NOMO-1 treated with dmso at 0.1 percent for 144 hours (cell line): Measurements from ENCODE around the gene AGPAT4.
"Not testable (repeated sequence)": the region's sequence is repeated elsewhere in the genome, so short reads cannot be mapped to it uniquely, and the experiment has no call there.

Experiments used
- DNase-seq: peaks from one replicate; lab custom pipeline; 2025; ENCODE audit not compliant: unreplicated experiment; lab: John Stamatoyannopoulos, UW

Gene AGPAT4

GRCh38 chr6:161210857-161211256, 63.0 kb downstream of the AGPAT4 start:
- no peak for DNase-seq

DNA sequence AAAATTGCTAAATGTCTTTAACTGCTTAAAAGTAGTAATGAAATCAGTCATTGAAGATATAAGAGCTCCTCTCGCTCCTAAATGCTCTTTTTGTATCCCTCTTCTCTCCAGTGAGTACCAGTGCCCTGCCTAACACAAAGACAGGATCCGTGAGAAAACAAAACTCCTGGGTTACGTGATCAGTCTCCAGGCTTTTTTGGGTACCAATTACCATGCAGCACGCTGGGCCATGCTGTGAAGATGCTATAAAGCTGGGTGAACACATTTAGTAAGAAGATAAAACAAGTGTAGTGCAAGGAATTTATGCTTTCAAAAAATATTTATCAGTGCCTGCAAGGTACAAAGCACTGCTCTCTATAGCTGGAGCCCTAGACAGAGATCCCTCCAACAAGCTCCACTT, 66.7 kb downstream of the AGPAT4 start:
- DNase-seq = no peak

- no peak for DNase-seq
Measured at GRCh38 chr6:161204866-161205557, 68.8 kb downstream of the AGPAT4 start.

DNA sequence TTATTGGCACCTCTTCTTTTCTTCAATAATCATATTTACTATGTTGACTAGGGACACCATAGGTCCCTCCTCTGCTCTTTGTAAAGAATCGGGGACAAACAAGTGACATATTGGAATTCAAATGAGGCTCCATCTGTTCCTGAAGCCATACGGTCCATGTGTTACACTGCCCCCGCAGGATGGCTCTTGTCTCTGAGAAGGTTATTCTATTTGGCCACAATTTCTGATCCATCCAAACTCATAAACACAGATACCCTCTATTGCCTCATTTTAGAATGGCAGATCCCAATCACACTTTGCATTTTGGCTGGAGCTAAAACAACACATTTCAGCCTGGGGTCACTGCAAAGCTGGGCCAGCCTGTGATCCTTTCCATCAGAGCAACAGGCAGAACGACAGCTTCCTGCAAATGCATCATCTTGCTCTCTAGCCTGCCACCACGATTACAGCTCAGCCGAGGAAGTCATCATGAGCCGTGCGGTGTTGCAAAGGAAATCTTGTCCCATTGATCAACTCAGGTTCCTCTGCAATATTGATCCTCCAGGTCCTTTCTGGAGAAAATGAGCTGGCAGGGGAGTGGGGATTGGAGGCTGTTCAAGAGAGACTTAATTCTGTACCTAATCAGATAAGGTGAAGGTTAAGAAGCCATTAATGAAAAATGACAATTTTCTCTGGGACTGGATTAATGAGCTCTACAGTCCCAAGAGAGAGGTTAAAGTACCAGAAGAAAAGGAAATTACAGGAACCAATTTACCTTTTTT, 73.1 kb downstream of the AGPAT4 start:
- DNase-seq = no peak

GRCh38 chr6:161199850-161200249, 74.0 kb downstream of the AGPAT4 start:
- DNase-seq = peak; percentile 32

DNA sequence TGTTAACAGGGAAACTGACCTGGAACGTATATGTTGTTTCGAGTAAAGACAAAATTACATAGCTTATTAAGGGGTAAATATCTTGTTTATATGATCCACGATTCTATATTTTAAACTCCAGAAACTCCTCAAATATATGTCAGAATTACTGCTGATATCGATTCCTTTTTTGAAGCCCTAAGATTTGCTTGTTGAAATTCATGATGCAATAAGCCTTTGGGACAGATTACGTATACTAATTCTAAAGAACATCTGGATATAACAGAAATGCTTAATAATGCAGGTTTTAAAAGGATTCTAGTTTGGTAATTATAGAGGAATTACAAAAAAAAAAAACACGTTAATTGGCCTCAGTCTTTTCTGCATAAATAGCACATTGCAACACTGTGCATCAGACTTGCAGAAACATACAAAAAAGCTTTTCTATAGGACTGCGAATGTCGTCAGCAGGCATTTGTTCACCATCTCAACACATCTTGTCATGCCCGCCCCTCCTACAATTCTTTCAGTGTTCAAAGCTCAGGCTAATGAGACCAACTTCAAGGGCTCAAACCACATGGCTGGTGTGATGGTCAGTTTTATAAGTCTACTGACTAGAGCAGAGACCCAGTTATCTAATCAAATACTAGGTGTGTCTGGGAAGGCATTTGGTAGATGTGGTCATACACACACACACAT, 74.9 kb downstream of the AGPAT4 start:
- no peak for DNase-seq

GRCh38 chr6:161198176-161198575, 75.7 kb downstream of the AGPAT4 start:
- no peak for DNase-seq

GRCh38 chr6:161195386-161195785, 78.5 kb downstream of the AGPAT4 start:
- DNase-seq = no peak

GRCh38 chr6:161194374-161194773, 79.5 kb downstream of the AGPAT4 start:
- DNase-seq = no peak

GRCh38 chr6:161192636-161193411, 81.0 kb downstream of the AGPAT4 start:
- DNase-seq = no peak

GRCh38 chr6:161191671-161192070, 82.2 kb downstream of the AGPAT4 start:
- no peak for DNase-seq

DNA sequence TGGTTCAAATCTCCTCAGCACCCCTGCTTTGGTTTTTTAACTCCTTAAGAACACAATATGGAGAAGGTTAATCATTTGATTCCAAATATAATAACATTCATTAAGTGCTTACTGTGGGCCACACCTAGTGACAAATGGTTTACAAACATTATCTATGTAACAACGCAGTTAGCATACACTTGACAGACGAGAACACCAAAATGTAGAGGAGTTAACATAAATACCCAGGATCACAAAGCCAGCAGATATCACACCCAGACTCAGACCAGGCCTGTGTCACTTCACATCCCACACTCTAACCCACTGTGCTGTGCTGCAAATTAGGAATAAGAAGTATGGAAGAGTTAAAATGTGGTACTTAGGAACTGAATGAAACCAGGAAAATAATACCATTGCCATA, 82.9 kb downstream of the AGPAT4 start:
- no peak for DNase-seq

DNA sequence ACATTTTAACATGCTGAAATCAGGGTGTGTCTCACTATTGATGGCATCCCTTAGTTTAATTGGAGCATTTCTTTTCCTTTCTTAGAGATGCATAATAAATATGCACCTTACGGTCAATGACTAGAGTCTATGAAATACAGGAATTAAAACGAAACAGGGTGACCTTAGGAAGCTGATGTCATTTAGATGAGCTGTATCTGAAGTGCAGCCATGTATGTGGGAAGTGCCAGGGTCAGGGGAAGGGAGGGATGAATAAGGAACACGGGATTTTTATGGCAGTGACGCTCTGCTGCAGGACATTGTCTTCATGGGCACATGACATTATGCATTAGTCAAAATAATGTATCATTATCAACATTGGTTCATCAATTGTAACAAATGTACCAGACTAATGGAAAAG, 84.0 kb downstream of the AGPAT4 start:
- DNase-seq = no peak

DNA sequence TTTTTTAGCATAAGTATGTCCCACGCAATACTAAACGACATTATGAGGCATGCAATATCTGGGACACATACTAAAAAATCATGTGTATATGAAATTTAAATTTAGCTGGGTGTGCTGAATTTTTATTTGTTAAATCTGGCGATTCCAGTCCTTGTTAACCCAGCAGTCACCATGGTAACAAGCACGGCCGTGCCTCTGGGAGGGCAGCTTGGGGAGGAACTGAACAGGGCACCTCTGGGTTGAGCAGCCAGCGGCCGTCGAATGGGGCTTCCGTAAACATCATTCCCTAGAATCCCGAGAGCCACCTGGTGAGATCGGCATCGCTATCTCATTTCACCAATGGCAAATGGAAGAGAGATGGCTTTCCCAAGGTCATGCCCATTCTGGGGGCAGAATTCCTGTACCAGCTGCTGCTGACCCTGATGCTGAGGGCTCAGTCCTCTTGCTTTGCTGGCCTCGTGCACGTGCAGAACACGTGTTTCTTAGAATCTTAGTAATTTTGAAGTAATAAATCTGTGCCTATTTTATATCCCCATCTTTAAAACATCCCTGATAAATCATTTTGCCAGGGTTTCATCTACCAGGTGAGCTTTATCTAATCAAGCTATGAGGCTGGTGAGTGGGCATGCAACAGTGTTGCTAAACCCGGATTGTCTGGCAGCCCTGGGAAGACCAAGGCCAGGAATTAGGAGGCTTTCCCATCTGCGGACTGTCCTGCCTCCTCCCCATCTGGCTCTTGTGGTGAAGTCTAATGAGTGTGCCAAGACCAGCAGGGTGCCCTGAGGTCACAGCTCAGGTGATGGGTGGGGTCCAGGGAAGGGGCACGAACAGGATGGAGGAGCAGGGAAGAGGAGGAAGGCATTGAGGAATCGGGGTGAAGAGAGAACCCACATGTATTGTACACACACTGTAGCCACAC, 85.1 kb downstream of the AGPAT4 start:
- DNase-seq = no peak

GRCh38 chr6:161186173-161186769, 87.6 kb downstream of the AGPAT4 start:
- DNase-seq = no peak

- DNase-seq = no peak
Measured at GRCh38 chr6:161181121-161181520, 92.7 kb downstream of the AGPAT4 start.

GRCh38 chr6:161178155-161178554, 95.7 kb downstream of the AGPAT4 start:
- not testable (repeated sequence) for DNase-seq

DNA sequence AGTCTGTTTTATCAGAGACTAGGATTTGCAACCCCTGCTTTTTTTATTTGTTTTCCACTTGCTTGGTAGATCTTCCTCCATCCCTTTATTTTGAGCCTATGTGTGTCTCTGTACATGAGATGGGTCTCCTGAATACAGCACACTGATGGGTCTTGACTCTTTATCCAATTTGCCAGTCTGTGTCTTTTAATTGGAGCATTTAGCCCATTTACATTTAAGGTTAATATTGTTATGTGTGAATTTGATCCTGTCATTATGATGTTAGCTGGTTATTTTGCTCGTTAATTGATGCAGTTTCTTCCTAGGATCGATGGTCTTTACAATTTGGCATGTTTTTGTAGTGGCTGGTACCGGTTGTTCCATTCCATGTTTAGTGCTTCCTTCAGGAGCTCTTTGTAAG, 97.4 kb downstream of the AGPAT4 start:
- DNase-seq = not testable (repeated sequence)

GRCh38 chr6:161172769-161173168, 101.1 kb downstream of the AGPAT4 start:
- not testable (repeated sequence) for DNase-seq

- no peak for DNase-seq
Measured at GRCh38 chr6:161171207-161171606, 102.7 kb downstream of the AGPAT4 start.
